Upper lobe of left lung (tissue), 6 donors: ENCODE results near the gene PRKG1. TPM values are rescaled to one million over a fixed set of nuclear protein-coding genes. Genes with fewer than 3 reads are reported as not detected.
"Not testable (repeated sequence)": the region's sequence is repeated elsewhere in the genome, so short reads cannot be mapped to it uniquely, and the experiment has no call there.

ENCODE experiments used
- ATAC-seq, 2 donors: fragments of 200-7000 bp; cut with Tn5 transposase; one replicate each; pipeline ENCODE4 v1.9.1; 2022; ENCODE audit warnings: mild to moderate bottlenecking in 2 of 2, moderate library complexity in 2 of 2; ENCODE audit not compliant: low FRiP score in 2 of 2
- DNase-seq, 2 donors: peaks; one replicate each; pipeline ENCODE4 v3.0.0-alpha.2; 2019 to 2020
- H3K27ac ChIP-seq, 4 donors: fragments of 200-600 bp; sonication (generic); one replicate each; pipeline ENCODE4 v1.5.1; 2016 to 2019
- H3K27me3 ChIP-seq, 4 donors: fragments of 200-600 bp; sonication (generic); one replicate each; pipeline ENCODE4 v1.5.1; 2017 to 2019
- H3K36me3 ChIP-seq, 4 donors: fragments of 200-600 bp; sonication (generic); one replicate each; pipeline ENCODE4 v1.5.1; 2016 to 2019
- H3K4me1 ChIP-seq, 4 donors: fragments of 200-600 bp; sonication (generic); one replicate each; pipeline ENCODE4 v1.5.1; 2018 to 2019
- H3K4me3 ChIP-seq, 4 donors: fragments of 200-600 bp; sonication (generic); one replicate each; pipeline ENCODE4 v1.5.1; 2017 to 2019; ENCODE audit warnings: mild to moderate bottlenecking in 2 of 4, moderate library complexity in 1 of 4
- H3K9me3 ChIP-seq, 4 donors: fragments of 200-600 bp; sonication (generic); one replicate each; pipeline ENCODE4 v1.5.1; 2018 to 2019
- CTCF ChIP-seq, 6 experiments: fragments of 450-650 bp in 4 of 6; fragments of 200-600 bp in 2 of 6; sonication (generic) in 2 of 6; IDR thresholded peaks; one replicate each; pipeline ENCODE4 v1.5.1; 2016 to 2019; ENCODE audit warnings: antibody characterized with exemption in 6 of 6
- EP300 ChIP-seq, 4 donors: sonication (generic); formaldehyde crosslinking; IDR thresholded peaks; one replicate each; pipeline ENCODE4 v1.5.1; 2017; ENCODE audit warnings: antibody characterized with exemption in 4 of 4, control low read depth in 2 of 4
- POLR2A ChIP-seq, 4 donors: fragments of 450-650 bp; IDR thresholded peaks; one replicate each; pipeline ENCODE4 v1.5.1; 2016 to 2017; ENCODE audit warnings: antibody characterized with exemption in 4 of 4, mild to moderate bottlenecking in 2 of 4
- POLR2AphosphoS5 ChIP-seq, 2 donors: sonication (generic); formaldehyde crosslinking; IDR thresholded peaks; one replicate each; pipeline ENCODE4 v1.5.1; 2017; ENCODE audit warnings: antibody characterized with exemption in 2 of 2
- WGBS, 2 donors: methylation state at CpG; one replicate each; pipeline ENCODE4 v1.1.5; 2017 to 2018; 5-methylcytosine and 5-hydroxymethylcytosine counted together
- total RNA-seq, 6 donors: library from RNA; depleted of rRNA in 4 of 6; stranded (reverse); fragments of >200 nt in 4 of 6; gene quantifications; one replicate each; pipeline versions ENCODE4 v1.1.0 to v1.2.1, GENCODE V29; 2016 to 2021
- donor health status: DM: no; HTN: no; CAD: no; lungs with moderate emphysema.
- donor health status: DM: no; HTN: yes; CAD: no; lungs with severe emphysema.

The PRKG1 gene
- total RNA-seq, 6 donors from 2014 or later: 12.9 to 43.0 (median 25.0) TPM

DNA sequence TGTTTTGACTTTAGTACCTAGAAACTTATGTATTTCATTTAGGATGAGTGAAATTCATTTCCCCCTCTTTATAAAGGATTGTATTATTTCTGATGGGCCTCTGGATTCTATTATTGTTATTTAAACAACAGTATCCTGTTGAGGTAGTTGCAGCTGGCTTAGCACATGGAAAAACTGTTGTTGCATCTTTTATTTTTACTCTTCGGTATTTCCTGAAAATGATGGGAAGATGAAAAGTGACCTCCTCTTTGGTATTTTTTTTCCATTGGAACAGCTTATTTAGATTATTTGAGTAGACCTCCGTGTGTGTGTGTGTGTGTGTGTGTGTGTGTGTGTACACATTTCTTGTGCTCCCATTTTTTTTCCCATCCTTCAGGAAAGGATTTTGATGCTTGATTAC, 129.8 kb downstream of the PRKG1 start:
- H3K27ac ChIP-seq: no peak overlapping the region
- TF ChIP-seq EP300 (IDR thresholded peaks at IDR 0.05): no peak
- TF ChIP-seq CTCF (IDR thresholded peaks at IDR 0.05): no peak
- no peak for TF ChIP-seq POLR2A (IDR thresholded peaks at IDR 0.05)
- TF ChIP-seq POLR2AphosphoS5 (IDR thresholded peaks at IDR 0.05): no peak
- DNase-seq (no peak), ATAC-seq (no peak)
- H3K9me3 ChIP-seq: no peaks in the 10 kb centered on the region
- H3K36me3 ChIP-seq: no peaks in the 10 kb centered on the region
- no peaks in the 10 kb centered on the region for H3K27me3 ChIP-seq
- 50 to 58% methylated on average over 2 of the region's 2 CpGs for WGBS, 2 donors
- H3K4me1 ChIP-seq: peaks cover 0 to 4% (median 3%) of the 10 kb centered on the region in 4 donors
- H3K4me3 ChIP-seq: no peak overlapping the region

DNA sequence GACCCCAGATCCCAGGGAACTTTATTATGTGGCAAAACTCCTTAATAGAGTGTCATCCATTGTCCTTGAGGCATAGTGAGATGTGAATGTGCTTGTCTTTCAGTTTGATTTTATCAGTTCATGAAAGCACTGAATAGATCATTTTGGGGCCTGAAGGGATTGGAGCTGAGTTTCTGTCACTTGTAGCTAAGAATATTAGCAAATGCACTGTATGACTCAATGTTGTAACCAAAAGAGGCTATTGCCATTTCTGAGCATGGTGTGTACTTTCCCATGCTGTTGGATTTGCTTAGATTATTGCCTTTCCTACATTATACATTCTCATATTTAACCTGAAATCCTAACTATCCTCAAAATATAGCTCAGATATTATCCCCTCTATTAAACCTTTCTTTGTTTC, 130.4 kb downstream of the PRKG1 start:
- Histone ChIP-seq H3K4me3 (no peak overlapping the region), H3K27ac (no peak overlapping the region), H3K36me3 (no peaks in the 10 kb centered on the region), H3K4me1 (peaks cover 0 to 4% (median 3%) of the 10 kb centered on the region in 4 donors), H3K27me3 (no peaks in the 10 kb centered on the region), H3K9me3 (no peaks in the 10 kb centered on the region)
- no peak for TF ChIP-seq POLR2AphosphoS5 (IDR thresholded peaks at IDR 0.05)
- no peak for TF ChIP-seq CTCF (IDR thresholded peaks at IDR 0.05)
- DNase-seq (no peak), ATAC-seq (no peak)

GRCh38 chr10:51206500-51206899, 132.2 kb downstream of the PRKG1 start:
- Histone ChIP-seq H3K27me3 (no peaks in the 10 kb centered on the region), H3K27ac (no peak overlapping the region), H3K36me3 (no peaks in the 10 kb centered on the region), H3K9me3 (no peaks in the 10 kb centered on the region), H3K4me1 (peaks cover 0 to 4% (median 3%) of the 10 kb centered on the region in 4 donors), H3K4me3 (no peak overlapping the region)
- no peak for ATAC-seq
- 81 to 95% methylated on average over 1 of the region's 1 CpG for WGBS, 2 donors
- DNase-seq: no peak
- TF ChIP-seq POLR2A (IDR thresholded peaks at IDR 0.05): no peak
- TF ChIP-seq POLR2AphosphoS5 (IDR thresholded peaks at IDR 0.05): no peak
- no peak for TF ChIP-seq EP300 (IDR thresholded peaks at IDR 0.05)
- no peak for TF ChIP-seq CTCF (IDR thresholded peaks at IDR 0.05)

DNA sequence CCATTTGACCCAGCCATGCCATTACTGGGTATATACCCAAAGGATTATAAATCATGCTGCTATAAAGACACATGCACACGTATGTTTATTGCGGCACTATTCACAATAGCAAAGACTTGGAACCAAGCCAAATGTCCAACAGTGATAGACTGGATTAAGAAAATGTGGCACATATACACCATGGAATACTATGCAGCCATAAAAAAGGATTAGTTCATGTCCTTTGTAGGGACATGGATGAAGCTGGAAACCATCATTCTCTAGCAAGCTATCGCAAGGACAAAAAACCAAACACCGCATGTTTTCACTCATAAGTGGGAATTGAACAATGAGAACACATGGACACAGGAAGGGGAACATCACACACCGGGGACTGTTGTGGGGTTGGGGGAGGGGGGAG, 138.7 kb downstream of the PRKG1 start:
- not testable (repeated sequence) for H3K36me3 ChIP-seq, DNase-seq, H3K4me1 ChIP-seq, H3K27ac ChIP-seq, H3K9me3 ChIP-seq, H3K27me3 ChIP-seq, H3K4me3 ChIP-seq, ATAC-seq
- 85 to 100% methylated on average over 5 of the region's 5 CpGs for WGBS, 2 donors

DNA sequence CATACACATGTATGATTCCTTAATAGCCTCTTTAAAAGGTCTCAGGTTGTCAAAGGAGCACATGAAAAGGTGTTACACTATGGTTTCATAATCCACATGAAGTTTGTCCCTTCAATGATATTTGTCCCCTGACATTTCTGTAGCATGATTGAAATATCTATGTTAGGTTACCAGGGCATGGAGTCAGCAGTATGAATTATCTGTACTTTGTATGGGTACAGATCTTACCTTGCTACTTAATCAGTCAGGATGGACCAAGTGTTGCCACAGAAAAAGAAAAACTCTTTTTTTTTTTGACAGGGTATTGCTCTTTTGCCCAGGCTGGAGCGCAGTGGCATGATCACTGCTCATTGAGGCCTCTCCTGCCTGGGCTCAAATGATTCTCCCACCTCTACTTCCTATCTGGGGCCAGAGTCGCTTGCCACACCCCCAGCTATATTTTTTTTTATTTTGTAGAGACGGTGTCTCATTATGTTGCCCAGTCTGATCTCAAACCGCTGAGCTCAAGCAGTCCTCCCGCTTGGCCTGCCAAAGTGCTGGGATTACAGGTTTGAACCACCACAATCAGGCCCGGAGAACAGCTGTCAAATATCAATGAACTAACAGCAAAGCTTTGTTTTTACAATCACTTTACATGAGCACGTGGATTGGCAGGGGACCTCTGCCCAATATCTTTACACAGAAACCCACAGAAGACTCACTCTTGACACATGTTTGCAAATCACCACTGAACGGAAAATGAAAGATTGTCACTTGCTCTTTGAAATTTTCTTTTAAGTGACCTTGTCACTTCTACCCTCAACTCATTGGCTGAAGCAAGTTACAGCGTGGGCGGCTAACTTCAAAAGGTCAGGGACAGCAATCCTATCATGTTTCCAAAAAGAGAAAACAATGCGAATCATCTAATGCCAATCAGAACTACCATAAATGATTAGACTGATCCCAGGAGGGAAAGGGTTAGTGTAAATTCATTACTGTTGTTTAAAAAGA, 140.2 kb downstream of the PRKG1 start:
- 72 to 77% methylated on average over 11 of the region's 11 CpGs for WGBS, 2 donors

More for the DNA sequence above, 140.2 kb downstream of the PRKG1 start:
- no peak overlapping the region for H3K4me3 ChIP-seq
- H3K9me3 ChIP-seq: no peaks in the 10 kb centered on the region
- H3K36me3 ChIP-seq: no peaks in the 10 kb centered on the region
- no peaks in the 10 kb centered on the region for H3K27me3 ChIP-seq
- peaks cover 0 to 4% (median 2%) of the 10 kb centered on the region in 4 donors for H3K4me1 ChIP-seq
- no peak for TF ChIP-seq POLR2AphosphoS5 (IDR thresholded peaks at IDR 0.05)
- no peak overlapping the region for H3K27ac ChIP-seq
- ATAC-seq (no peak), DNase-seq (no peak)
